Stimulated activated CD4-positive, alpha-beta T cell treated with anti-CD3 and anti-CD28 coated beads, Interleukin-4, amount 100 ng/mL, for 4 hours (primary cell): ENCODE measurements around the gene DHRS13.

Experiments
- DNase-seq, 2 experiments: peaks; one replicate each; pipeline ENCODE4 v3.0.0-alpha.2; 2020

The DHRS13 gene

GRCh38 chr17:28856028-28856574 is 46.8 kb downstream of the DHRS13 start:
- DNase-seq = no peak

- no peak for DNase-seq
These were observed 47.6 kb downstream of the DHRS13 start for GRCh38 chr17:28855336-28855679.

GRCh38 chr17:28854457-28855335 is 48.2 kb downstream of the DHRS13 start, which contains the start of gene ERAL1:
Gene ERAL1, plus strand, starts transcription at chr17:28855016. Its CDS starts 19 bp downstream, at chr17:28855035.
- peak; percentile 76 to 85 for DNase-seq

- no peak for DNase-seq
These were observed 49.6 kb downstream of the DHRS13 start for GRCh38 chr17:28853295-28853694.

GRCh38 chr17:28849281-28849680 is 53.6 kb downstream of the DHRS13 start:
- no peak for DNase-seq

GRCh38 chr17:28848667-28849066 is 54.2 kb downstream of the DHRS13 start:
- DNase-seq = peak; percentile 22 to 62
